ENCODE measurements around the gene ENTREP1.

ENTREP1 gene

GRCh38 chr9:69319324-69320025, 5.5 kb upstream of the ENTREP1 start:
- no peak for DNase-seq

- DNase-seq, result no peak
These were observed 2.8 kb upstream of the ENTREP1 start for GRCh38 chr9:69322256-69322655.

GRCh38 chr9:69323861-69324260, 1.2 kb upstream of the ENTREP1 start:
- DNase-seq, result no peak

- peak in 1 of 2 donors; percentile 8 for DNase-seq
These were observed 596 bp downstream of the ENTREP1 start for GRCh38 chr9:69325409-69326212.

- DNase-seq, result no peak
These were observed 1.2 kb downstream of the ENTREP1 start for GRCh38 chr9:69326261-69326660.

- no peak for DNase-seq
These were observed 5.6 kb downstream of the ENTREP1 start for GRCh38 chr9:69330580-69330979.

GRCh38 chr9:69331444-69331843, 6.4 kb downstream of the ENTREP1 start:
- DNase-seq, result no peak

- no peak for DNase-seq
These were observed 7.2 kb downstream of the ENTREP1 start for GRCh38 chr9:69332067-69332685.

GRCh38 chr9:69333716-69334115, 8.7 kb downstream of the ENTREP1 start:
- no peak for DNase-seq

GRCh38 chr9:69334317-69334716, 9.3 kb downstream of the ENTREP1 start:
- DNase-seq, result no peak

GRCh38 chr9:69339620-69340019, 14.6 kb downstream of the ENTREP1 start:
- no peak for DNase-seq

- no peak for DNase-seq
These were observed 15.6 kb downstream of the ENTREP1 start for GRCh38 chr9:69340631-69341030.

- no peak for DNase-seq
These were observed 17.8 kb downstream of the ENTREP1 start for GRCh38 chr9:69342769-69343168.

- no peak for DNase-seq
These were observed 19.4 kb downstream of the ENTREP1 start for GRCh38 chr9:69344459-69344858.

- DNase-seq, result no peak
These were observed 21.8 kb downstream of the ENTREP1 start for GRCh38 chr9:69346596-69347390.

- DNase-seq, result no peak
These were observed 22.6 kb downstream of the ENTREP1 start for GRCh38 chr9:69347607-69348006.

GRCh38 chr9:69351227-69351626, 26.2 kb downstream of the ENTREP1 start:
- DNase-seq, result no peak

GRCh38 chr9:69355232-69355631, 30.2 kb downstream of the ENTREP1 start:
- no peak for DNase-seq

GRCh38 chr9:69357030-69357775, 32.2 kb downstream of the ENTREP1 start:
- DNase-seq, result no peak

GRCh38 chr9:69357821-69358220, 32.8 kb downstream of the ENTREP1 start:
- no peak for DNase-seq

- no peak for DNase-seq
These were observed 38.2 kb downstream of the ENTREP1 start for GRCh38 chr9:69363191-69363590.

- no peak for DNase-seq
These were observed 39.6 kb downstream of the ENTREP1 start for GRCh38 chr9:69364510-69365150.

Measured in inflammatory macrophage treated with lipopolysaccharide for 1 hour (primary cell).